ENCODE results near the gene TMED1.

The TMED1 gene

DNA sequence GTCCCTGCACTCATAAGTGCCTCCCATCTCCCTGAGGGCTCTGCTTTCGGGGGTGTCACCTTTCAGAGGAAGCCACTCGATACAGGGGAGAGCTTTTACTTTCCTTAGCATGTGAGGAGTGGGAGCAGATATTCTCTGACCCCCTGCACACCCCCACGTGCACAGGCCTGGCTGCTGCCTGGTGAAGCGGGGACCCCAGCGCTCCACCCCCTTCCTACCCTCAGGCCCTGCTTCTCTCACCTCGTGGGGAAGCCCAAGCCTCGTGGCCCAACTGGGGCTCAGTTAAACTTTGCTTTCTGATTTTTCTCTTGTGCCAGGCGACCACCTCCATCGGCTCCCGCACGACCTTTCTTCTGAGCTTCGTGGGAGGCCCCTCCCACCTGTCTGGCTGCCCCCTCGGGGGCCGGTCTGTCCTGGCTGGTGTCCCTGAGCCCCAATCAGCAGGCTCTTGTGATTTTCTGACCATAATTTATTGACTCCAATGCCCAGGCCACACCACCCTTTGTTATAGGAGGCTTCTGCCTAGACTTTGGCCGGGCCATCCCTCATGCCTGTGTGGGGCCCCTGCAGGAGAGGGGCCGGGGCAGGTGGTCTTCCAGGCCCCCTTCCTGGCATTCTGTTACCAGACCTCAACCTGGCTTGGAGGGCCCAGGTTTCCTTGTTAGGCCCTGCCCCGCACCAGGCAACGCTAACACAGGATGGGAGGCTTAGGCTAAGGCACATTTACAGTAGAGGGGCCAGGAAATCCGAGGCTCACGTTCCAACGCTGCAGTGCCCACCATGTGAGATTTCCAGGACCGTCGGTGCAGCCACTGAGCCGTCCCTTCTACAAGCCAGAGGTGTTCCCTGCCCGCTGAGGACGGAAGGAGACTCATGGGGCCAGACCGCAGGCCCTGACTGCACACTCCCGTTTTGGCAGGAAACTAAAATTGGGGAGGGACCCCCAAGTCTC, 3.7 kb downstream of the TMED1 start:
- Histone ChIP-seq H3K9me3 (ENCODE audit: low read length) (no peaks in the 10 kb centered on the region; the same call in 1 of the 2 replicates), H3F3A (ENCODE audit: insufficient read depth, low read length) (no peaks in the 10 kb centered on the region), H3K9me2 (ENCODE audit: low read depth, low read length) (no peaks in the 10 kb centered on the region), H3K9ac (ENCODE audit: low read length) (no peak overlapping the region), H3K4me3 (ENCODE audit: low read depth, low read length, poor library complexity, severe bottlenecking) (no peak overlapping the region), H3K36me3 (ENCODE audit: insufficient read depth, low read length) (peaks cover 34% of the 10 kb centered on the region), H4K20me1 (ENCODE audit: insufficient read depth, low read length) (no peaks in the 10 kb centered on the region), H3K79me2 (ENCODE audit: insufficient read depth, low read length) (no peaks in the 10 kb centered on the region), H3K27me3 (ENCODE audit: insufficient read depth, low read length) (no peaks in the 10 kb centered on the region), H3K4me2 (ENCODE audit: low read length) (no peak overlapping the region), H2AFZ (ENCODE audit: low read length) (no peak overlapping the region), H3K4me1 (ENCODE audit: insufficient read depth, low read length, severe bottlenecking) (peaks cover 9% of the 10 kb centered on the region), H3K27ac (ENCODE audit: low read depth, low read length, poor library complexity, severe bottlenecking) (no peak overlapping the region)
- TF ChIP-seq, protein P1, sequence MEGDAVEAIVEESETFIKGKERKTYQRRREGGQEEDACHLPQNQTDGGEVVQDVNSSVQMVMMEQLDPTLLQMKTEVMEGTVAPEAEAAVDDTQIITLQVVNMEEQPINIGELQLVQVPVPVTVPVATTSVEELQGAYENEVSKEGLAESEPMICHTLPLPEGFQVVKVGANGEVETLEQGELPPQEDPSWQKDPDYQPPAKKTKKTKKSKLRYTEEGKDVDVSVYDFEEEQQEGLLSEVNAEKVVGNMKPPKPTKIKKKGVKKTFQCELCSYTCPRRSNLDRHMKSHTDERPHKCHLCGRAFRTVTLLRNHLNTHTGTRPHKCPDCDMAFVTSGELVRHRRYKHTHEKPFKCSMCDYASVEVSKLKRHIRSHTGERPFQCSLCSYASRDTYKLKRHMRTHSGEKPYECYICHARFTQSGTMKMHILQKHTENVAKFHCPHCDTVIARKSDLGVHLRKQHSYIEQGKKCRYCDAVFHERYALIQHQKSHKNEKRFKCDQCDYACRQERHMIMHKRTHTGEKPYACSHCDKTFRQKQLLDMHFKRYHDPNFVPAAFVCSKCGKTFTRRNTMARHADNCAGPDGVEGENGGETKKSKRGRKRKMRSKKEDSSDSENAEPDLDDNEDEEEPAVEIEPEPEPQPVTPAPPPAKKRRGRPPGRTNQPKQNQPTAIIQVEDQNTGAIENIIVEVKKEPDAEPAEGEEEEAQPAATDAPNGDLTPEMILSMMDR (IDR thresholded peaks at IDR 0.05; ENCODE audit: low read length), result no peak
- TF ChIP-seq EZH2 (IDR thresholded peaks at IDR 0.05; ENCODE audit: borderline replicate concordance, low read length), result no peak

DNA sequence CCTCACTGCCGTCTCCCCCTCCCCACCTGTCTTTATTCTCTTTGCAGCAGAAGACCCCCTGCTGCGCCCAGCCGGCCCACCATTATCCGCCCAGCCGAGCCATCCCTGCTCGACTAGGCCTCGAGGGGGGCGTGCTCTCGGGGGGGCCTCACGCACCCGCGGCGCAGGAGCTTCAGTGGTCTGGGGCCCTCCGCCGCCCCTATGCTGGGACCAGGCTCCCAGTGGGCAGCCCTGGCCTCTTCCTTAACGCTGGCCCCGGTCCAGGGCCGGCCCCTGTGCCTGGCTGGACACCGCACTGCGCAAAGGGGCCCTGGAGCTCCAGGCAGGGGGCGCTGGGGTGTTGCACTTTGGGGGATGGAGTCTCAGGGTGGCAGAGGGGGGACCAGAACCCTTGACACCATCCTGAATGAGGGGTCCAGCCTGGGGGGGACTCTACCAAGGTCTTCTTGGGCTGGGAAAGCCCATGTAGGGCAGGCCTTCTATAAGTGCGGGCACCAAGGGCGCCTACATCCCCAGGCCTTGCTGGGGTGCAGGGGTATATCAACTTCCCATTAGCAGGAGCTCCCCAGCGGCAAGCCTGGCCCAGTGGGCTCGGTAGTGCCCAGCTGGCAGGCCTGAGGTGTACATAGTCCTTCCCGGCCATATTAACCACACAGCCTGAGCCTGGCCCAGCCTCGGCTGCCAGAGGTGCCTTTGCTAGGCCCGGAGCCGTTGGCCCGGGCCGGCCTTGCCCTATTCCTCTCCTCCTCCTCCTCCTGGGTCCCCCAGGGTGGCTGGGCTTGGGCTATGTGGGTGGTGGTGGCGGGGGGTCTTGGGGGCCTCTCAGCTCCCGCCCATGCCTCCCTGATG, 4.9 kb downstream of the TMED1 start:
- Histone ChIP-seq H3K27ac (ENCODE audit: low read depth, low read length, poor library complexity, severe bottlenecking) (no peak overlapping the region), H3K4me3 (ENCODE audit: low read depth, low read length, poor library complexity, severe bottlenecking) (no peak overlapping the region), H3K36me3 (ENCODE audit: insufficient read depth, low read length) (peaks cover 42% of the 10 kb centered on the region), H3K79me2 (ENCODE audit: insufficient read depth, low read length) (no peaks in the 10 kb centered on the region), H3K9ac (ENCODE audit: low read length) (no peak overlapping the region), H3K27me3 (ENCODE audit: insufficient read depth, low read length) (no peaks in the 10 kb centered on the region), H3K4me2 (ENCODE audit: low read length) (no peak overlapping the region), H3K4me1 (ENCODE audit: insufficient read depth, low read length, severe bottlenecking) (peaks cover under 1% of the 10 kb centered on the region), H3K9me3 (ENCODE audit: low read length) (no peaks in the 10 kb centered on the region), H3K9me2 (ENCODE audit: low read depth, low read length) (no peaks in the 10 kb centered on the region), H2AFZ (ENCODE audit: low read length) (no peak overlapping the region), H4K20me1 (ENCODE audit: insufficient read depth, low read length) (no peaks in the 10 kb centered on the region), H3F3A (ENCODE audit: insufficient read depth, low read length) (no peaks in the 10 kb centered on the region)
- TF ChIP-seq, protein P1 (IDR thresholded peaks at IDR 0.05; ENCODE audit: low read length), result no peak
- no peak for TF ChIP-seq EZH2 (IDR thresholded peaks at IDR 0.05; ENCODE audit: borderline replicate concordance, low read length)

DNA sequence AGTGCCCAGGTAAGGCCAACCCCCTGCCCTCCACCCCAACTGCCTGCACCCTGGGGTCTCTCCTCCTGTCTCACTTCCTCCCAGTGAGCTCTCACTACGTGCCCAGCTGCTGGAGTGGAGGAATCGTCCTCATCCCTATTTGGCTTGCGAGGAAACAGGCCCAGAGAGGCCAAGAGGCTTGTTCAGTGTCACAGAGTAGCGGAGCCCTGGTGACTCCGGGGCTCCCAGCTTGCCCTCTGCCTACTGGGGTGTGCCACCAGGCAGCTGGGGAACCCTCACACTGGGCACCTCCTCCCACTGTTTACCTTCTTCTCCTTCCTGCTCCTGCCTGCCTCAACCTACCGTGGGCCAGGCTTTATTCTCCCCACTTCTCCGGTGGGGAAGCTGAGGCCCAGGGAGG, 5.6 kb downstream of the TMED1 start:
- no peak overlapping the region for H3K27ac ChIP-seq (ENCODE audit: low read depth, low read length, poor library complexity, severe bottlenecking)

More for the DNA sequence above, 5.6 kb downstream of the TMED1 start:
- Histone ChIP-seq H3K27me3 (ENCODE audit: insufficient read depth, low read length) (no peaks in the 10 kb centered on the region), H3K9ac (ENCODE audit: low read length) (no peak overlapping the region), H3K9me3 (ENCODE audit: low read length) (no peaks in the 10 kb centered on the region), H3K4me1 (ENCODE audit: insufficient read depth, low read length, severe bottlenecking) (no peaks in the 10 kb centered on the region), H3K4me2 (ENCODE audit: low read length) (no peak overlapping the region), H4K20me1 (ENCODE audit: insufficient read depth, low read length) (no peaks in the 10 kb centered on the region), H3K36me3 (ENCODE audit: insufficient read depth, low read length) (peaks cover 46% of the 10 kb centered on the region), H3K79me2 (ENCODE audit: insufficient read depth, low read length) (no peaks in the 10 kb centered on the region), H3K9me2 (ENCODE audit: low read depth, low read length) (no peaks in the 10 kb centered on the region), H3F3A (ENCODE audit: insufficient read depth, low read length) (no peaks in the 10 kb centered on the region), H2AFZ (ENCODE audit: low read length) (no peak overlapping the region), H3K4me3 (ENCODE audit: low read depth, low read length, poor library complexity, severe bottlenecking) (no peak overlapping the region)
- TF ChIP-seq, protein P1 (IDR thresholded peaks at IDR 0.05; ENCODE audit: low read length), result no peak
- no peak for TF ChIP-seq EZH2 (IDR thresholded peaks at IDR 0.05; ENCODE audit: borderline replicate concordance, low read length)

Data from OCI-LY1 (cell line).